SU-DHL-6 (cell line): ENCODE measurements around the gene ZNF23.

Experiments used
- CTCF ChIP-seq: fragments of 200-600 bp; sonication (generic); IDR thresholded peaks from one replicate; pipeline ENCODE4 v1.5.1; 2017; ENCODE audit warnings: antibody characterized with exemption, mild to moderate bottlenecking, low read length, moderate library complexity; ENCODE audit not compliant: insufficient read depth, poor library complexity, severe bottlenecking
- EZH2phosphoT487 ChIP-seq: fragments of 200-600 bp; sonication (generic), shearing (Covaris generic); conservative IDR thresholded peaks from 2 replicates; pipeline ENCODE4 v1.6.1; 2018; ENCODE audit warnings: mild to moderate bottlenecking, antibody characterized with exemption, low read length, moderate library complexity, mixed read lengths

GRCh38 chr16:71472931-71473330 lies 10.9 kb upstream of the ZNF23 start:
- no peak for TF ChIP-seq CTCF
- no peak for TF ChIP-seq EZH2phosphoT487
